Measurements from ENCODE around the gene HINT3.

HINT3 gene

DNA sequence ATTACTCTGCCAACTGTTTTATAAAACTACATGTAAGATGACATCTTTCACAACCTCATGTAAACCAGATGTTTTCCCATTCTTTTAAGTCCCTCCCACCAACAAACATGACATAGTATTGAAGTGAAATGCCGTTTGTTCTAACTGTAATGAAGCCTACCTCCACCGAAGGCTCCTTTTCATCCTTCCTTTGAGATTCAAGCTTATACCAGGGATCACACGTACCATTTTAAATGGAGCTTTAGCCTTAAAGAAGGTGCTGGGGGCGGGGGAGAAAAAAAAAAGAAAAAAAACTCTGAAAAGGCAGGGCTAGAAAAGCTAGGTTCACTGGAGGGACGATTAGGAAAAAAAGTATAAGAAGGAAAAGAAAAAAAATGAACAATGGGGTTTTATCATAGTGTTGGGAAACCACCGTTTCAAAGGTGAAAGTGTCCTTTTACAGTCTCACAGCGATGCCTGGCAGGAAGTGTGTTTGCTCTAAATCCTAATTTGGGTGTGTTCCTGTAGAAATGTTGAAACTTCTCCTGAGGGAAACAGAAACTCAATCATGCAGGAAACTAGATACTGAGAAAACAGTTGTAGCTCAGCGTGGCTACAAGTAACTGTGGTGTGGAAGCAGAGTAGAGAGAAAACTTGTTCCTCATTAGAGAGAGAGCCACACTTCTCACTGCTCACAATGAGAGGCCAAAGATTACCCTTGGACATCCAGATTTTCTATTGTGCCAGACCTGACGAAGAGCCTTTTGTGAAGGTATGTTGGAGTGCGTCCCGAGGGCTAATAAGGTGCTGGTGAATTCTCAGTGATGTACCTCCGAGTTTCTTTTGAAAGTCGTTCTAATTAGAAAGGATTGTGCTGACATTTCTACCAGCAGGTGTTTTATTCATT is 37.6 kb upstream of the HINT3 start:
- TF ChIP-seq, protein P1, sequence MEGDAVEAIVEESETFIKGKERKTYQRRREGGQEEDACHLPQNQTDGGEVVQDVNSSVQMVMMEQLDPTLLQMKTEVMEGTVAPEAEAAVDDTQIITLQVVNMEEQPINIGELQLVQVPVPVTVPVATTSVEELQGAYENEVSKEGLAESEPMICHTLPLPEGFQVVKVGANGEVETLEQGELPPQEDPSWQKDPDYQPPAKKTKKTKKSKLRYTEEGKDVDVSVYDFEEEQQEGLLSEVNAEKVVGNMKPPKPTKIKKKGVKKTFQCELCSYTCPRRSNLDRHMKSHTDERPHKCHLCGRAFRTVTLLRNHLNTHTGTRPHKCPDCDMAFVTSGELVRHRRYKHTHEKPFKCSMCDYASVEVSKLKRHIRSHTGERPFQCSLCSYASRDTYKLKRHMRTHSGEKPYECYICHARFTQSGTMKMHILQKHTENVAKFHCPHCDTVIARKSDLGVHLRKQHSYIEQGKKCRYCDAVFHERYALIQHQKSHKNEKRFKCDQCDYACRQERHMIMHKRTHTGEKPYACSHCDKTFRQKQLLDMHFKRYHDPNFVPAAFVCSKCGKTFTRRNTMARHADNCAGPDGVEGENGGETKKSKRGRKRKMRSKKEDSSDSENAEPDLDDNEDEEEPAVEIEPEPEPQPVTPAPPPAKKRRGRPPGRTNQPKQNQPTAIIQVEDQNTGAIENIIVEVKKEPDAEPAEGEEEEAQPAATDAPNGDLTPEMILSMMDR (IDR thresholded peaks at IDR 0.05; ENCODE audit: low read depth, low read length, missing control alignments), result no peak
- DNase-seq (ENCODE audit: low read depth), result peak; percentile 82
- H3K4me3 ChIP-seq (ENCODE audit: low read depth, low read length), result peak overlapping the region; percentile 57

DNA sequence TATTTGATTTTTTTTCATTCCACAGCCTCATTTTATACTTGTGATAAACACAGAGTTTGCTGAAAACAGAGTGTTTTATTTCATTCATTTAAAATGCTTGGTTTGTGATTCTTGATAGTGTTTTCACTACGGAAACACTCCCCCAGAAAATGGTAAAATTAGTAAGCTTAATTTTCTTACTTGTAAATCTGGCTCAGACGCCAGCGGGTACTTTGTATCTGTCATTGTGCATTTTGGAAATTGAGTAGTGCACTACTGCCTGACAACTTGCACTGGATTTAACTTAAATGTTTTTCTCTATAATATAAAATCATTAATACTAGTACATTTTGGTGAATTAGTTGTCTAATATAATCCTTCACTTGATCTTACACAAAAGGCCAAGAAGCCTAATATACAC is 37.0 kb upstream of the HINT3 start:
- H3K4me3 ChIP-seq (ENCODE audit: low read depth, low read length), result peak overlapping the region; percentile 57
- TF ChIP-seq, protein P1 (IDR thresholded peaks at IDR 0.05; ENCODE audit: low read depth, low read length, missing control alignments), result no peak
- DNase-seq (ENCODE audit: low read depth), result no peak

DNA sequence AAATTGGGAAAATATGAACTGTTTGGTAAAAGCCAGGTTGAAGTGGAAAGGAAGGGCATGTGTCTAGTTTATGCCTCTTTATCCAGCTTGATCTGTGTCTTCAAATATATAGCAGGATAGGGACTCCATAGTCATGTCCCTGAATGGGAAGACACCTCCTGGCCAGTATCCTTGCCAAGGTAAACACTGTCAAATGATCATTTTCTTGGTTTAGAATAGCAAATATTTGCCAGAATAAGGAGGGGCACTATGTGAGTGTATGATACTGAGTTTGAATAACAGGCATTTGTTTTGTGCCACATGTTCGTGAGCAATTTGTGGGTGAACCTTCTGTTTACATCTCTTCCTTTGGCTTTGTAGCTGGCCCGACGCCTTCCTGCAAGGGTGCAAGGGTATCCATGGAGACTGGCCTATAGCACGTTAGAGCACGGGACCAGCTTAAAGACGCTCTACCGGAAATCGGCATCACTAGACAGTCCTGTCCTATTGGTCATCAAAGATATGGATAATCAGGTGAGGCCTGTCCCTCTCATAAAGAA is 34.2 kb upstream of the HINT3 start:
- no peak overlapping the region for H3K4me3 ChIP-seq (ENCODE audit: low read depth, low read length)
- TF ChIP-seq, protein P1 (IDR thresholded peaks at IDR 0.05; ENCODE audit: low read depth, low read length, missing control alignments), result no peak
- no peak for DNase-seq (ENCODE audit: low read depth)

DNA sequence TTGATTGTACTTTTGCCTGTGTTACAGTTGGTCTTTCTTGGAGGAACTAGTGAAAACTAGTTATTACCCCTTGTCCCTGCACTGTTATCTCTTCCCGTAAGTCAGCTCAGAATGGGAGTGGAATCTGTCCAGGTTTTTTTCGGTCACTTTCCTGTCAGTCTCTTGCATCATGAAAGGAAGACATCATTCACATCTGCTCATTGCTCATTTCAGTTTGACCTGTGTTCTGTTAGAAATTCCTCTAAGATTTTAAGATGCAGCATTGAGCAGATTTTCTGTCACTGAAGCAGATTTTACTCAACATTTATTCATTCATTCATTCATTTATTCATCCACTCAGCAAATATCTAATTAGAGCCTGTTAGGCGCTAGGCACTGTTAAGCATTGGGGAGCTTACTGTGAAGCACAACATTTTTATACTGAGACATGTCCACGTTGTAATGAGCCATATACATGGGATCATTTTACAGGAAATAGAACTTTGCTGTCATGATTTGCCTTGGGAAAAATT is 33.1 kb upstream of the HINT3 start:
- no peak overlapping the region for H3K4me3 ChIP-seq (ENCODE audit: low read depth, low read length)
- TF ChIP-seq, protein P1 (IDR thresholded peaks at IDR 0.05; ENCODE audit: low read depth, low read length, missing control alignments), result no peak
- no peak for DNase-seq (ENCODE audit: low read depth)

DNA sequence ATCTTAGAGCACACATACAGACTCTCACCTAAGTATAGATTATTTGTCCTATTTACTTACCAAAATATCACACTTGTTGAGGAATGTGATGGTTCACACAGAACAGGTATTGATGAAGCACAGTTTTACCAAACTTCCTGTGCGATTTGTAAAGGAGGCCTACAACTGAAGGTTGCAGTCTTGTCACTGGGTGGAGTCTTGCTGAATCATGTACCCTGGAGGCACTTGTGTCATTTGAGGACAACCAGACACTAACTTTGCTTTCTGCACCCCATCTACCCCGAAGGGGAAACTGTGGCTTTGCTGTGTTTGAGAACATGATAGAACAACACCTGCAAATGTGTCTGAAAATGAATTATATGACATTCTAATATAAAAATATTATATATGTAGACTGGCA is 32.4 kb upstream of the HINT3 start:
- no peak overlapping the region for H3K4me3 ChIP-seq (ENCODE audit: low read depth, low read length)
- TF ChIP-seq, protein P1 (IDR thresholded peaks at IDR 0.05; ENCODE audit: low read depth, low read length, missing control alignments), result no peak
- no peak for DNase-seq (ENCODE audit: low read depth)

DNA sequence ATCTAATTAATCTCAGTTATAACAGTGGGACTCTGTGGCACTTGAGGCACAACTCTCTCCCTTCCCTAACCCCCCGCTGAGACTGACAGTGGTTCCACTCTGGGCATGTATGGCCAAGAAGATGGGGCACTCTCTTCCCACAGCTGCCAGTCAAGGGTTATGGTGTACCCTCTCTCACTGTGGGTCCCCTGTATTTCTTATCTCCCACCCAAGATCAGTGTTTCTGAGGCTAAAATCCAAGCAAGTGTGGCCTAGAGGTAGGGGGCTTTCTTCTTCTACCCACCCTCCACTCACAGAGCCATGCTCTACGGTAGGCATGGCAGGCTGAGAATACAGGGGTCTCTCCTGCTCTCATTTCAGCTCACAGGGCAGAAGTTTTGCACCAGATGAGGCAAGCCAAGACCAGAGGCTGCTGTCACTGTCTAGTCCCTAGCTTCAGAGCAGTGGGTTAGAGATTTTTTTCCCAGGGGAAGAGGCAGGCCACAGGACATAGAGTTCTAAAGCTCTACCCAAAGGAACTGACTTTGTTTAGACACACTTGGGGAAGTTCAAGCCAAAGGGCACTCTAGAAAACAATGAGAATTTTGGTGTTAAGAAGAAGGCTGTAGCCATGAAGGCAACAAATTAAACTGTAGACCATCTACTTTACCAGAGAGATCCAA is 31.7 kb upstream of the HINT3 start:
- H3K4me3 ChIP-seq (ENCODE audit: low read depth, low read length), result no peak overlapping the region
- TF ChIP-seq, protein P1 (IDR thresholded peaks at IDR 0.05; ENCODE audit: low read depth, low read length, missing control alignments), result no peak

More for the DNA sequence above, 31.7 kb upstream of the HINT3 start:
- no peak for DNase-seq (ENCODE audit: low read depth)

All from GM12864 (cell line).